Breast epithelium (tissue), 3 donors: ENCODE measurements around the gene ABTB1.

ENCODE experiments used
- CTCF ChIP-seq, 3 donors: fragments of 450-650 bp; IDR thresholded peaks; one replicate each; pipeline ENCODE4 v1.5.1; 2016 to 2017; ENCODE audit warnings: antibody characterized with exemption in 3 of 3, mild to moderate bottlenecking in 3 of 3, moderate library complexity in 3 of 3
- POLR2AphosphoS5 ChIP-seq, 3 donors: sonication (generic); formaldehyde crosslinking; IDR thresholded peaks; one replicate each; pipeline ENCODE4 v1.6.1; 2017; ENCODE audit warnings: antibody characterized with exemption in 3 of 3

GRCh38 chr3:127711021-127711695 is 38.4 kb downstream of the ABTB1 start:
- TF ChIP-seq POLR2AphosphoS5 (IDR thresholded peaks at IDR 0.05) (no peak), CTCF (IDR thresholded peaks at IDR 0.05) (no peak)
